Astrocyte (in vitro differentiated cells and primary cell): ENCODE measurements around the gene FKBP11. TPM values are rescaled to one million over a fixed set of nuclear protein-coding genes. Genes with fewer than 3 reads are reported as not detected.

Experiments used
- DNase-seq: peaks from one replicate; pipeline ENCODE4 v3.0.0-alpha.2; 2010; ENCODE audit warnings: low read depth
- FAIRE-seq: peaks from 2 replicates; lab custom pipeline; 2011; peaks lifted over from hg19 to GRCh38; lab: Jason Lieb, UNC
- H2AFZ ChIP-seq: 2 replicates; pipeline ENCODE4 v1.6.0; 2012; ENCODE audit warnings: low read depth, low read length, inconsistent platforms
- H3K27ac ChIP-seq: 2 replicates; pipeline ENCODE4 v1.5.1; 2011; ENCODE audit warnings: low read depth, low read length, inconsistent platforms
- H3K27me3 ChIP-seq: 2 replicates; pipeline ENCODE4 v1.6.0; 2011; ENCODE audit warnings: low read length, inconsistent platforms; ENCODE audit not compliant: insufficient read depth
- H3K36me3 ChIP-seq: 2 replicates; pipeline ENCODE4 v1.5.1; 2011; ENCODE audit warnings: low read length, inconsistent platforms; ENCODE audit not compliant: insufficient read depth
- H3K4me1 ChIP-seq: 2 replicates; pipeline ENCODE4 v1.5.1; 2011; ENCODE audit warnings: low read length, inconsistent platforms; ENCODE audit not compliant: insufficient read depth
- H3K4me2 ChIP-seq: 2 replicates; pipeline ENCODE4 v1.6.0; 2012; ENCODE audit warnings: low read length, inconsistent platforms
- H3K4me3 ChIP-seq: 2 replicates; pipeline ENCODE4 v1.5.1; 2011; ENCODE audit warnings: low read depth, mild to moderate bottlenecking, low read length, inconsistent platforms; ENCODE audit not compliant: insufficient read depth
- H3K79me2 ChIP-seq: 2 replicates; pipeline ENCODE4 v1.6.0; 2012; ENCODE audit warnings: mild to moderate bottlenecking, low read length, inconsistent platforms; ENCODE audit not compliant: insufficient read depth
- H3K9ac ChIP-seq: 2 replicates; pipeline ENCODE4 v1.6.0; 2012; ENCODE audit warnings: mild to moderate bottlenecking, low read length, inconsistent platforms
- H3K9me3 ChIP-seq: 2 replicates; pipeline ENCODE4 v1.5.1; 2012; ENCODE audit warnings: low read depth, mild to moderate bottlenecking, low read length, inconsistent platforms; ENCODE audit not compliant: insufficient read depth
- H4K20me1 ChIP-seq: 2 replicates; pipeline ENCODE4 v1.6.0; 2012; ENCODE audit warnings: low read length, inconsistent platforms; ENCODE audit not compliant: insufficient read depth
- H3K27ac Mint-ChIP-seq: one replicate; pipeline ENCODE4 v1.8.0; 2021; ENCODE audit warnings: mild to moderate bottlenecking, mixed read lengths; ENCODE audit not compliant: unreplicated experiment
- H3K27me3 Mint-ChIP-seq: one replicate; pipeline ENCODE4 v1.8.0; 2021; ENCODE audit warnings: low read depth, mixed read lengths; ENCODE audit not compliant: unreplicated experiment
- H3K36me3 Mint-ChIP-seq: one replicate; pipeline ENCODE4 v1.8.0; 2021; ENCODE audit warnings: low read depth, mixed read lengths; ENCODE audit not compliant: unreplicated experiment
- H3K4me1 Mint-ChIP-seq: one replicate; pipeline ENCODE4 v1.8.0; 2021; ENCODE audit warnings: low read depth, mixed read lengths; ENCODE audit not compliant: unreplicated experiment
- H3K4me3 Mint-ChIP-seq: one replicate; pipeline ENCODE4 v1.8.0; 2021; ENCODE audit warnings: mild to moderate bottlenecking, moderate library complexity, mixed read lengths; ENCODE audit not compliant: unreplicated experiment
- H3K9me3 Mint-ChIP-seq: one replicate; pipeline ENCODE4 v1.8.0; 2021; ENCODE audit warnings: mild to moderate bottlenecking, mixed read lengths; ENCODE audit not compliant: unreplicated experiment
- EZH2 ChIP-seq: IDR thresholded peaks from 2 replicates; pipeline ENCODE4 v1.6.1; 2012; ENCODE audit warnings: mild to moderate bottlenecking, low read length, inconsistent platforms; ENCODE audit not compliant: insufficient read depth
- total RNA-seq: library from RNA; stranded (reverse); gene quantifications from 2 replicates; pipeline ENCODE4 v1.2.1, GENCODE V29; 2021
- TF ChIP-seq, protein P1 (sequence below): IDR thresholded peaks from 2 replicates; pipeline ENCODE4 v1.5.1; 2011; ENCODE audit warnings: low read depth, mild to moderate bottlenecking, inconsistent platforms, low read length, moderate library complexity; ENCODE audit not compliant: insufficient read depth

FKBP11 gene
- total RNA-seq, 1 donor from 2014 or later: 51.2 TPM

DNA sequence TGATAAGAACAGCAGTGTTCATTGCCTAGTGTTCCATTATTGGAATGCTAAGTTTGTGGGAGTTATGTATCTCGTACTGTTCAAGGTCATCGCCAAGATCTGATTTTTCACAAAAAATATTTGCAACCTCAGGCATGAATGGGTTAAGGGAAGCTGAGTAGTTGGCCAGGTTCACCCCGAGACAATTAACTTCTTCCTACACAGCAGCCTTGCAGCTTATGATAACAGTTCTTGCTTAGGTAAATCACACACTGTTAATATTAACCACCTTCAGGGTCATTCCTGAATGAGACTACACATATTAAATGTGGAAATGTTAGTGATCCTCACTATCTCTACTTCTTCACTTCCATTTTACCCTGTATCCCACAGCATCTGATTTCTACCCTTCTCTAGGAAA lies 18.0 kb downstream of the FKBP11 start:
- H4K20me1 ChIP-seq: no peaks in the 10 kb centered on the region
- H3K9me3 Mint-ChIP-seq: no peaks in the 10 kb centered on the region
- H2AFZ ChIP-seq: no peak overlapping the region
- H3K4me1 ChIP-seq: no peaks in the 10 kb centered on the region
- no peak overlapping the region for H3K4me3 ChIP-seq
- no peak overlapping the region for H3K27ac Mint-ChIP-seq
- H3K4me2 ChIP-seq: no peak overlapping the region
- H3K27me3 ChIP-seq: no peaks in the 10 kb centered on the region
- H3K4me1 Mint-ChIP-seq: no peaks in the 10 kb centered on the region
- no peaks in the 10 kb centered on the region for H3K27me3 Mint-ChIP-seq
- no peak overlapping the region for H3K27ac ChIP-seq
- H3K9me3 ChIP-seq: no peaks in the 10 kb centered on the region
- no peaks in the 10 kb centered on the region for H3K36me3 Mint-ChIP-seq
- DNase-seq (no peak), FAIRE-seq (no peak)
- no peaks in the 10 kb centered on the region for H3K36me3 ChIP-seq
- TF ChIP-seq, protein P1, sequence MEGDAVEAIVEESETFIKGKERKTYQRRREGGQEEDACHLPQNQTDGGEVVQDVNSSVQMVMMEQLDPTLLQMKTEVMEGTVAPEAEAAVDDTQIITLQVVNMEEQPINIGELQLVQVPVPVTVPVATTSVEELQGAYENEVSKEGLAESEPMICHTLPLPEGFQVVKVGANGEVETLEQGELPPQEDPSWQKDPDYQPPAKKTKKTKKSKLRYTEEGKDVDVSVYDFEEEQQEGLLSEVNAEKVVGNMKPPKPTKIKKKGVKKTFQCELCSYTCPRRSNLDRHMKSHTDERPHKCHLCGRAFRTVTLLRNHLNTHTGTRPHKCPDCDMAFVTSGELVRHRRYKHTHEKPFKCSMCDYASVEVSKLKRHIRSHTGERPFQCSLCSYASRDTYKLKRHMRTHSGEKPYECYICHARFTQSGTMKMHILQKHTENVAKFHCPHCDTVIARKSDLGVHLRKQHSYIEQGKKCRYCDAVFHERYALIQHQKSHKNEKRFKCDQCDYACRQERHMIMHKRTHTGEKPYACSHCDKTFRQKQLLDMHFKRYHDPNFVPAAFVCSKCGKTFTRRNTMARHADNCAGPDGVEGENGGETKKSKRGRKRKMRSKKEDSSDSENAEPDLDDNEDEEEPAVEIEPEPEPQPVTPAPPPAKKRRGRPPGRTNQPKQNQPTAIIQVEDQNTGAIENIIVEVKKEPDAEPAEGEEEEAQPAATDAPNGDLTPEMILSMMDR: no peak
- TF ChIP-seq EZH2: no peak
- H3K4me3 Mint-ChIP-seq: no peak overlapping the region
- no peak overlapping the region for H3K9ac ChIP-seq
- no peaks in the 10 kb centered on the region for H3K79me2 ChIP-seq

DNA sequence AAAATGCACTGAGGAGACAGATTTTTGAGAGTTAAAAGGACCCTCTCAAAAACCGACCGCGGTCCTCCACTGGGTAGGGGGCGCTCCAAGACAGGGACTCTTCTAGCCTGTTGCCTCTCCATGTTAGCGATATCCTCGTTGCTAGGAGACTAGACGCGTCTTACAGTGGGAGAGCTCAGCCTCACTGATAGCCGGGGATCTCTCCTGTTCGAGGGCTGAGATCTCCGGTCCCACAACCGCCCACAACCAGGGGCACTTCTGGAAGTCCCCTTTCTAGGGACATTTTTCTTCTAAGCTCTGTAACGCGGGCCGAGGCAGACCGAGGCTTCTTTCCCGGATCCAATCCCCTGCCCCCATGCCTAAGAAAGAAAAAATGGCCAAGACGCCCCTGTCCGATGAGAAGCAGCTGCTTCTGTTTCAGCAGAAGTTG lies 21.3 kb downstream of the FKBP11 start:
- Histone ChIP-seq H3K36me3 (no peaks in the 10 kb centered on the region), H3K27me3 (no peaks in the 10 kb centered on the region), H3K9me3 (no peaks in the 10 kb centered on the region), H3K27ac (no peak overlapping the region), H4K20me1 (no peaks in the 10 kb centered on the region), H3K9ac (peak overlapping the region; percentile 78), H3K79me2 (no peaks in the 10 kb centered on the region), H3K4me3 (peak overlapping the region; percentile 63), H2AFZ (peak overlapping the region; percentile 93), H3K4me2 (peak overlapping the region; percentile 92), H3K4me1 (no peaks in the 10 kb centered on the region)
- no peak for TF ChIP-seq EZH2
- TF ChIP-seq, protein P1: peak; percentile 58
- FAIRE-seq: no peak
- peaks cover 2% of the 10 kb centered on the region for H3K27me3 Mint-ChIP-seq
- no peaks in the 10 kb centered on the region for H3K9me3 Mint-ChIP-seq
- no peak overlapping the region for H3K27ac Mint-ChIP-seq
- peak; percentile 81 for DNase-seq
- no peaks in the 10 kb centered on the region for H3K36me3 Mint-ChIP-seq
- H3K4me1 Mint-ChIP-seq: no peaks in the 10 kb centered on the region
- H3K4me3 Mint-ChIP-seq: peak overlapping the region; percentile 84

DNA sequence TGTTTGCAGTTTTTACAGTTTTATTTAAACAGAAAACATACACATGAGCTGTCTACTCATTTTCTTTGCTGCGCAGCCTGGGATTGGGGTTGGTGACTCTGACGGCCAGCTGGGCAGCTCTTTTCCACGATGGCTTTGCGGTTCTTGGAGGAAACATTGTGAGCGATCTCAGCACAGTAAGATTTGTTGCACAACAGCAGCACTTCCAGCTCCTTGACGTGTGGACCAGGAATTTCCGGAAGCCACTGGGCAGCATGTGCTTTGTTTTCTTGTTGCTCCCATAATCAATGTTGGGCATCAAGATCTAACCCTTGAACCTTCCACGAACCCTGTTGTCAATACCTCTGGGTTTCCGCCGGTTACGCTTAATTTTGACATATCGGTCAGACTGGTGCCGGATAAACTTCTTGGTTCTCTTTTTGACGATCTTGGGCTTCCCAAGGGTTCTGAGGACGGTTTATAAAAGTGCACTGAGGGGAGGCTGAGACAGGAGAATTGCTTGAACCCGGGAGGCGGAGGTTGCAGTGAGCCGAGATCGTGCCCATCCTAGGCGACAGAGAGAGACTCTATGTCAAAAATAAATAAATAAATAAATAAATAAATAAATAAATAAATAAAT lies 21.8 kb downstream of the FKBP11 start:
- TF ChIP-seq EZH2: no peak
- TF ChIP-seq, protein P1: no peak
- Histone ChIP-seq H3K27ac (no peak overlapping the region), H3K4me2 (peak overlapping the region; percentile 92), H3K27me3 (no peaks in the 10 kb centered on the region), H2AFZ (no peak overlapping the region), H3K4me3 (no peak overlapping the region), H3K79me2 (no peaks in the 10 kb centered on the region), H3K9ac (no peak overlapping the region), H3K36me3 (no peaks in the 10 kb centered on the region), H4K20me1 (no peaks in the 10 kb centered on the region), H3K9me3 (no peaks in the 10 kb centered on the region), H3K4me1 (no peaks in the 10 kb centered on the region)
- no peak for DNase-seq
- FAIRE-seq: no peak
- peaks cover 5% of the 10 kb centered on the region for H3K27me3 Mint-ChIP-seq
- H3K4me1 Mint-ChIP-seq: no peaks in the 10 kb centered on the region
- H3K36me3 Mint-ChIP-seq: no peaks in the 10 kb centered on the region
- H3K9me3 Mint-ChIP-seq: no peaks in the 10 kb centered on the region
- H3K4me3 Mint-ChIP-seq: no peak overlapping the region
- no peak overlapping the region for H3K27ac Mint-ChIP-seq
